Upper lobe of left lung (tissue), 4 donors: ENCODE measurements around the gene TENM4.

ENCODE experiments used
- EP300 ChIP-seq, 4 donors: sonication (generic); formaldehyde crosslinking; IDR thresholded peaks; one replicate each; pipeline ENCODE4 v1.5.1; 2017; ENCODE audit warnings: antibody characterized with exemption in 4 of 4, control low read depth in 2 of 4
- POLR2A ChIP-seq, 4 donors: fragments of 450-650 bp; IDR thresholded peaks; one replicate each; pipeline ENCODE4 v1.5.1; 2016 to 2017; ENCODE audit warnings: antibody characterized with exemption in 4 of 4, mild to moderate bottlenecking in 2 of 4
- TF ChIP-seq, protein P1 (sequence below), 6 experiments: fragments of 450-650 bp in 4 of 6; fragments of 200-600 bp in 2 of 6; sonication (generic) in 2 of 6; IDR thresholded peaks; one replicate each; pipeline ENCODE4 v1.5.1; 2016 to 2019; ENCODE audit warnings: antibody characterized with exemption in 6 of 6

DNA sequence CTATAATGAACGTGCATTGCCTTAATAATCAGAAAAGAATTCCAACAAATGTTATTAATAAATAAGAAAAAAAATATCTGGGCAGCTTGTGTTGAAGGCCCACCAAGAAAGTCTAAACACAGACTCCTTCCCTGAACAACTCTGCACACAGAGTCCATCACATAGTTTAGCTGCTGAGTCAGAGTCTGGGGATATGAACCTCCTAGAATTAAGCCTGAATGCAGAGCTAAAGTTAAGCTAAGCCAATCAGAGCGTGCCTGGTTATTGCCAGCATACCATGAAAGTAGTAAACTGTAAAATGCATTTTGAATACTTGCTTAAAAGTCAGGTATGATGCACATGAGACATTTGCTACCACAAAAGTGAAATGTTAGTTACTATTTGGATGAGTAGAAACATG, 25.6 kb upstream of the TENM4 start:
- TF ChIP-seq, protein P1, sequence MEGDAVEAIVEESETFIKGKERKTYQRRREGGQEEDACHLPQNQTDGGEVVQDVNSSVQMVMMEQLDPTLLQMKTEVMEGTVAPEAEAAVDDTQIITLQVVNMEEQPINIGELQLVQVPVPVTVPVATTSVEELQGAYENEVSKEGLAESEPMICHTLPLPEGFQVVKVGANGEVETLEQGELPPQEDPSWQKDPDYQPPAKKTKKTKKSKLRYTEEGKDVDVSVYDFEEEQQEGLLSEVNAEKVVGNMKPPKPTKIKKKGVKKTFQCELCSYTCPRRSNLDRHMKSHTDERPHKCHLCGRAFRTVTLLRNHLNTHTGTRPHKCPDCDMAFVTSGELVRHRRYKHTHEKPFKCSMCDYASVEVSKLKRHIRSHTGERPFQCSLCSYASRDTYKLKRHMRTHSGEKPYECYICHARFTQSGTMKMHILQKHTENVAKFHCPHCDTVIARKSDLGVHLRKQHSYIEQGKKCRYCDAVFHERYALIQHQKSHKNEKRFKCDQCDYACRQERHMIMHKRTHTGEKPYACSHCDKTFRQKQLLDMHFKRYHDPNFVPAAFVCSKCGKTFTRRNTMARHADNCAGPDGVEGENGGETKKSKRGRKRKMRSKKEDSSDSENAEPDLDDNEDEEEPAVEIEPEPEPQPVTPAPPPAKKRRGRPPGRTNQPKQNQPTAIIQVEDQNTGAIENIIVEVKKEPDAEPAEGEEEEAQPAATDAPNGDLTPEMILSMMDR (IDR thresholded peaks at IDR 0.05) = no peak
- TF ChIP-seq POLR2A (IDR thresholded peaks at IDR 0.05) (no peak), EP300 (IDR thresholded peaks at IDR 0.05) (no peak)
